WTC11 (cell line): ENCODE results near the gene NEB.
"Not testable (repeated sequence)": the region's sequence is repeated elsewhere in the genome, so short reads cannot be mapped to it uniquely, and the experiment has no call there.

Experiments used
- TP53 ChIP-seq: sonication (generic); formaldehyde crosslinking; IDR thresholded peaks from 2 replicates; pipeline ENCODE4 v1.8.1; 2023; ENCODE audit warnings: mild to moderate bottlenecking, missing genetic modification reagents
- ZNF121 ChIP-seq: sonication (generic); formaldehyde crosslinking; IDR thresholded peaks from 2 replicates; pipeline ENCODE4 v1.8.0; 2023; ENCODE audit warnings: missing genetic modification reagents
- TF ChIP-seq, protein P1 (sequence below): sonication (generic); formaldehyde crosslinking; conservative IDR thresholded peaks from 2 replicates; pipeline ENCODE4 v1.8.1; 2022; ENCODE audit warnings: mild to moderate bottlenecking, missing genetic modification reagents
- TF ChIP-seq, protein P2 (sequence below): fragments of 250-450 bp; sonication (Bioruptor Pico); IDR thresholded peaks from 2 replicates; pipeline ENCODE4 v2.1.2; 2022; ENCODE audit warnings: mild to moderate bottlenecking, moderate library complexity
- TF ChIP-seq, protein P3 (sequence below): sonication (generic); formaldehyde crosslinking; IDR thresholded peaks from 2 replicates; pipeline ENCODE4 v1.8.0; 2022; ENCODE audit warnings: mild to moderate bottlenecking, missing genetic modification reagents

DNA sequence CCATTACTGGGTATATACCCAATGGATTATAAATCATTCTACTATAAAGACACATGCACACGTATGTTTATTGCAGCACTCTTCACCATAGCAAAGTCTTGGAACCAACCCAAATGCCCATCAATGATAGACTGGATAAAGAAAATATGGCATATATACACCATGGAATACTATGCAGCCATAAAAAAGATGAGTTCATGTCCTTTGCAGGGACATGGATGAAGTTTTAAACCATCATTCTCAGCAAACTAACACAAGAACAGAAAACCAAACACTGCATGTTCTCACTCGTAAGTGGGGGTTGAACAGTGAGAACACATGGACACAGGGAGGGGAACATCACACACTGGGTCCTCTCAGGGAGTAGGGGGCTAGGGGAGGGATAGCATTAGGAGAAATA lies 174.8 kb downstream of the NEB start:
- TF ChIP-seq, protein P1, sequence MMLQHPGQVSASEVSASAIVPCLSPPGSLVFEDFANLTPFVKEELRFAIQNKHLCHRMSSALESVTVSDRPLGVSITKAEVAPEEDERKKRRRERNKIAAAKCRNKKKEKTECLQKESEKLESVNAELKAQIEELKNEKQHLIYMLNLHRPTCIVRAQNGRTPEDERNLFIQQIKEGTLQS: not testable (repeated sequence)
- TF ChIP-seq, protein P2, sequence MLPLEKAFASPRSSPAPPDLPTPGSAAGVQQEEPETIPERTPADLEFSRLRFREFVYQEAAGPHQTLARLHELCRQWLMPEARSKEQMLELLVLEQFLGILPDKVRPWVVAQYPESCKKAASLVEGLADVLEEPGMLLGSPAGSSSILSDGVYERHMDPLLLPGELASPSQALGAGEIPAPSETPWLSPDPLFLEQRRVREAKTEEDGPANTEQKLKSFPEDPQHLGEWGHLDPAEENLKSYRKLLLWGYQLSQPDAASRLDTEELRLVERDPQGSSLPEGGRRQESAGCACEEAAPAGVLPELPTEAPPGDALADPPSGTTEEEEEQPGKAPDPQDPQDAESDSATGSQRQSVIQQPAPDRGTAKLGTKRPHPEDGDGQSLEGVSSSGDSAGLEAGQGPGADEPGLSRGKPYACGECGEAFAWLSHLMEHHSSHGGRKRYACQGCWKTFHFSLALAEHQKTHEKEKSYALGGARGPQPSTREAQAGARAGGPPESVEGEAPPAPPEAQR: not testable (repeated sequence)
- not testable (repeated sequence) for TF ChIP-seq TP53, ZNF121 (CRISPR knock-in tag)
- TF ChIP-seq, protein P3, sequence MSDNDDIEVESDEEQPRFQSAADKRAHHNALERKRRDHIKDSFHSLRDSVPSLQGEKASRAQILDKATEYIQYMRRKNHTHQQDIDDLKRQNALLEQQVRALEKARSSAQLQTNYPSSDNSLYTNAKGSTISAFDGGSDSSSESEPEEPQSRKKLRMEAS (CRISPR knock-in tag): not testable (repeated sequence)
